ENCODE measurements around the gene HUS1B.

HUS1B gene

DNA sequence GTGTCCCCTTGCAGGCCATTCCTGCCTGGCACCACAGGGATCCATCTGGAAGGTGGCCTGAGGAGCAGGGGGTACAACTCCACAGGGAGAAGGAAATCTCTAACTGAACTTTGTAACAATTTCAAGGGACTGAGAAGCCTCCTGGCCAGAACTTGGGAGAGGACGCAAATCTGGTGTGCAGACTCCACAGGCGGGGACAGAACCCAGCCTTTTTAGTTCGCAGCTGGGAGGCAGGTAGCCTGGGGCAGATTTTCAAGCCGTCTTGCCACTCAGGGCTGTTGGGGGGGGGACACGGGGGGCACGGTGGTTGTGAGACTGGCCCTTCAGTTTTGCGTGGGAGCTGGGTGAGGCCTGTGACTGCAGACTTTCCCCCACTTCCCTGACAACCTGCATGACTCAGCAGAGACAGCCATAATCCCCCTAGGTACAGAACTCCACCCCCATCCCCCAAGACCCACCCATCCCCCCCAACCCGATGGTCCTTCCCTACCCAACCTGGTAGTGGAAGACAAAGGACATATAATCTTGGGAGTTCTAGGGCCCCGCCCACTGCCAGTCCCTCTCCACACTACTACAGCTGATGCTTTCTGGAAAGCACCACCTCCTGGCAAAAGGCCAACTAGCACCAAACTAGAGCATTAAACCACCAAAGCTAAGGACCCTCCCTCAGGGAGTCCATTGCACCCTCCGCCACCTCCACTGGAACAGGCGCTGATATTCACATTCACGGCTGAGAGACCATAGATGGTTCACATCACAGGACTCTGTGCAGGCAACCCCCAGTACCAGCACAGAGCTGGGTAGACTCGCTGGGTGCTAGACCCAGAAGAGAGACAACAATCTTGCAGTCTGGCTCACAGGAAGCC, 3.0 kb upstream of the HUS1B start:
- DNase-seq (ENCODE audit: insufficient read length, low spot score) (no peak), FAIRE-seq (no peak)
- TF ChIP-seq SPI1 (IDR thresholded peaks at IDR 0.05; ENCODE audit: low read depth, low read length), result no peak
- TF ChIP-seq POLR2AphosphoS5 (IDR thresholded peaks at IDR 0.05; ENCODE audit: low read depth, low read length), result no peak
- TF ChIP-seq POU2F2 (IDR thresholded peaks at IDR 0.05; ENCODE audit: low read depth, low read length), result no peak
- TF ChIP-seq POLR2A (IDR thresholded peaks at IDR 0.05; ENCODE audit: low read depth, low read length), result no peak
- TF ChIP-seq TAF1 (IDR thresholded peaks at IDR 0.05; ENCODE audit: low read depth, low read length), result no peak

DNA sequence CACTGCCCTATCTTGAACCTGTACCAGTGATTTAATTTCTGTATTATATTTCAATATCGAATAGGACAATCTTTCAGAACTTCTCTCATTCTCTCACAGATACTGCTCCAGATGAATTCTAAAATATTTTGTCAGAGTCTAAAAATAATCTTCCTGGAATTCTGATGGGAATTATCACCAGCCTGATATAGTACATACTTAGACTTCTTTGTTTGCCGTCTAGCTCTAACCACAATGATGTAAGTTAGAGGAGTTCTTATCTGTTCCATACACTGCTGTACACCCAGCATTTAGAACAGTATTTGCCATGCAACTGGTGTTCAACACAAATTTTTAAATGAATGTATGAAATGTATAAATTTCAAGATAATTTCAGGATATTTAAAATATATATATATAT, 1.3 kb upstream of the HUS1B start:
- FAIRE-seq (no peak), DNase-seq (ENCODE audit: insufficient read length, low spot score) (no peak)
- no peak for TF ChIP-seq TAF1 (IDR thresholded peaks at IDR 0.05; ENCODE audit: low read depth, low read length)
- TF ChIP-seq POU2F2 (IDR thresholded peaks at IDR 0.05; ENCODE audit: low read depth, low read length), result no peak
- TF ChIP-seq PAX5 (IDR thresholded peaks at IDR 0.05; ENCODE audit: insufficient read depth, low read length, severe bottlenecking), result no peak

DNA sequence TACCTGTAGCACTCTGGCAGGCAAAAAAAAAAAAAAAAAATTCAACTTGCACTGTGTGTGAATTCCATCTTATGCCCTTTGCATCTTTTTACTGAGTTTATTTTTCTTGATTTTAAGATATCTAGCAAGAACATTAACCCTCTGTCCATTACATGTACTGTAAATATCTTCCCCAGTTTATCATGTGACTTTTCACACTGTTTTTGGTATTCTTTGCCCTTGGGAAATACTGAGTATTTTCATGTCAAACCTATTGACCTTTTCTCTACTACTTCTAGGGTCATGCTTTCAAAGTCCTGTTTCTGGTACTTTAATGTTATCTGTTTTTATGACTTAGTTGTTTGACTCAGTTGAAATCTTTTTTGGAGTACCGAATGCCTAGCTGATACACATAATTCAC, 843 bp upstream of the HUS1B start:
- TF ChIP-seq SPI1 (IDR thresholded peaks at IDR 0.05; ENCODE audit: low read depth, low read length), result no peak
- TF ChIP-seq POU2F2 (IDR thresholded peaks at IDR 0.05; ENCODE audit: low read depth, low read length), result no peak
- TF ChIP-seq POLR2A (IDR thresholded peaks at IDR 0.05; ENCODE audit: low read depth, low read length), result no peak
- TF ChIP-seq PAX5 (IDR thresholded peaks at IDR 0.05; ENCODE audit: insufficient read depth, low read length, severe bottlenecking), result no peak
- no peak for TF ChIP-seq POLR2AphosphoS5 (IDR thresholded peaks at IDR 0.05; ENCODE audit: low read depth, low read length)
- TF ChIP-seq TAF1 (IDR thresholded peaks at IDR 0.05; ENCODE audit: low read depth, low read length), result no peak

DNA sequence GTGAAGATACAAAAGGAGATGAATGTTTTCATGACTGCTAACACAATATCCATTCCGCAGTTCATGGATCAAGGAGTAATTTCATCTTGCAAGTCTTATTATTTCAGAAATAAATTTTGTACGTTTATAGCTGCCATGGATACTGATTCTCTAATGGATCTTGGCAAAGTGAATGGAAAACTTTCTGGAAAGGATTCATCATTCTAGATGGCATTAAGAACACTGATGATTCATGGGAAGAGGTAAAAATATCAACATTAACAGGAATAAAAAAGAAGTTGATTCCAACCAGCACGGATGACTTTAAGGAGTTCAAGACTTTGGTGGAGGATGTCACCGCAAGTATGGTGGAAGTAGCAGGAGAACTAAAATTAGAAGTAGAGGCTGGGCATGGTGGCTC, 2.8 kb downstream of the HUS1B start:
- no peak for DNase-seq (ENCODE audit: insufficient read length, low spot score)
- no peak for FAIRE-seq
- TF ChIP-seq POU2F2 (IDR thresholded peaks at IDR 0.05; ENCODE audit: low read depth, low read length), result no peak
- TF ChIP-seq POLR2A (IDR thresholded peaks at IDR 0.05; ENCODE audit: low read depth, low read length), result no peak
- TF ChIP-seq SPI1 (IDR thresholded peaks at IDR 0.05; ENCODE audit: low read depth, low read length), result no peak
- no peak for TF ChIP-seq POLR2AphosphoS5 (IDR thresholded peaks at IDR 0.05; ENCODE audit: low read depth, low read length)
- TF ChIP-seq TAF1 (IDR thresholded peaks at IDR 0.05; ENCODE audit: low read depth, low read length), result no peak
- no peak for TF ChIP-seq PAX5 (IDR thresholded peaks at IDR 0.05; ENCODE audit: insufficient read depth, low read length, severe bottlenecking)

More for the DNA sequence above, 843 bp upstream of the HUS1B start:
- no peak for DNase-seq (ENCODE audit: insufficient read length, low spot score)
- FAIRE-seq, result no peak

DNA sequence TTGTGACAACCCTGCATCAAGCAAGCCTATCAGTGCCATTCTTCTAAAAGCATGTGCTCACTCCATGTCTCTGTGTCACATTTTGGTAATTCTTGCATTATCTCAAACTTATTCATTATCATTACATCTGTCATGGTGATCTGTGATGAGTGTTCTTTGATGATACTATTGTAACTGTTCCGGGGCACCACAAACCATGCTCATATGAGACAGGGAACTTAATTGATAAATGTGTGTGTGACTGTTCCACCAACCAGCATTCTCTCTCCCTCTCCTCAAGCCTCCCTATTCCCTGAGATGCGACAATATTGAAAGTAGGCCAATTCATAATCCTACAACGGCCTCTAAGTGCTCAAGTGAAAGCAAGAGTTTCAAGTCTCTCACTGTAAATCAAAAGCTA, 4.0 kb downstream of the HUS1B start:
- FAIRE-seq (no peak), DNase-seq (ENCODE audit: insufficient read length, low spot score) (no peak)
- TF ChIP-seq SPI1 (IDR thresholded peaks at IDR 0.05; ENCODE audit: low read depth, low read length) (no peak), POU2F2 (IDR thresholded peaks at IDR 0.05; ENCODE audit: low read depth, low read length) (no peak), TAF1 (IDR thresholded peaks at IDR 0.05; ENCODE audit: low read depth, low read length) (no peak), PAX5 (IDR thresholded peaks at IDR 0.05; ENCODE audit: insufficient read depth, low read length, severe bottlenecking) (no peak), POLR2AphosphoS5 (IDR thresholded peaks at IDR 0.05; ENCODE audit: low read depth, low read length) (no peak), POLR2A (IDR thresholded peaks at IDR 0.05; ENCODE audit: low read depth, low read length) (no peak)

DNA sequence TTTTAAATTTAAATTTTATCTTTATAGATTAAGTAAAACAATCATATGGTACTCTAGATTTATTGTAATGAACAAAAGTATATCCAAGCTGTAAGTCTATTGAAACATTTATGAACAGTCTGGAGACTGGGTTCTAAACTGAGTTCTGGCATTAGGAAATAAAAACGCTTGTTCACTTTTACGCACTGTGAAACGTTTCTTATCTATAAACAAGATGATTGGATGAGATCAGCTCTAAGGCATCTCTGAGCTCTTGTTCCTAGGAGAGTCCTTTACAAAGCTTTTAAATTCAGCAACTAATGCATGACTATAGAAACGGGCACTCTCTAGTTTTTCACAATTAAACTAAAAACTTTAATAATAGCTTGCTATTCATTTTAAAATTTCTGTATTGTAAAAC, 6.8 kb downstream of the HUS1B start:
- TF ChIP-seq POLR2AphosphoS5 (IDR thresholded peaks at IDR 0.05; ENCODE audit: low read depth, low read length), result no peak
- TF ChIP-seq TAF1 (IDR thresholded peaks at IDR 0.05; ENCODE audit: low read depth, low read length), result no peak
- TF ChIP-seq POLR2A (IDR thresholded peaks at IDR 0.05; ENCODE audit: low read depth, low read length), result no peak
- TF ChIP-seq PAX5 (IDR thresholded peaks at IDR 0.05; ENCODE audit: insufficient read depth, low read length, severe bottlenecking), result no peak
- TF ChIP-seq SPI1 (IDR thresholded peaks at IDR 0.05; ENCODE audit: low read depth, low read length), result no peak
- no peak for TF ChIP-seq POU2F2 (IDR thresholded peaks at IDR 0.05; ENCODE audit: low read depth, low read length)
- no peak for DNase-seq (ENCODE audit: insufficient read length, low spot score)
- no peak for FAIRE-seq

DNA sequence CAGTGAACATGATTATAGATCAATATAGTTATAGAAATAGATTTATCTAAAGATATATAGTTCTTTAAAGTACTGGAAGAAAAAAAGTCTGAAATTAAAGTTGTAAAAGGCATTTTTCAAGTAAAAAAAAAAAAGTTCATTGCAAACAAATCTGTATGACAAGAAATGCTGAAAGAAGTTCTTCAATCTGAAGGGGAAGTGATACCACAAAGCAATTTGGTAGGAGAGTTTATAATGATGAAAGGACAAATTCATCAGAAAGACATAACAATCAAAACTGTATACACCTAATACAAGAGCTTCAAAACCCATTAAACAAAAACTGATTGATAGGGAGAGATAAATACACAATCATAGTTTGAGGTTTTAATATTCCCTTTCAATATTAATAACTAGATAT, 14.1 kb downstream of the HUS1B start:
- DNase-seq (ENCODE audit: insufficient read length, low spot score) (no peak), FAIRE-seq (no peak)
- no peak for TF ChIP-seq POU2F2 (IDR thresholded peaks at IDR 0.05; ENCODE audit: low read depth, low read length)
- TF ChIP-seq SPI1 (IDR thresholded peaks at IDR 0.05; ENCODE audit: low read depth, low read length), result peak; percentile 72

DNA sequence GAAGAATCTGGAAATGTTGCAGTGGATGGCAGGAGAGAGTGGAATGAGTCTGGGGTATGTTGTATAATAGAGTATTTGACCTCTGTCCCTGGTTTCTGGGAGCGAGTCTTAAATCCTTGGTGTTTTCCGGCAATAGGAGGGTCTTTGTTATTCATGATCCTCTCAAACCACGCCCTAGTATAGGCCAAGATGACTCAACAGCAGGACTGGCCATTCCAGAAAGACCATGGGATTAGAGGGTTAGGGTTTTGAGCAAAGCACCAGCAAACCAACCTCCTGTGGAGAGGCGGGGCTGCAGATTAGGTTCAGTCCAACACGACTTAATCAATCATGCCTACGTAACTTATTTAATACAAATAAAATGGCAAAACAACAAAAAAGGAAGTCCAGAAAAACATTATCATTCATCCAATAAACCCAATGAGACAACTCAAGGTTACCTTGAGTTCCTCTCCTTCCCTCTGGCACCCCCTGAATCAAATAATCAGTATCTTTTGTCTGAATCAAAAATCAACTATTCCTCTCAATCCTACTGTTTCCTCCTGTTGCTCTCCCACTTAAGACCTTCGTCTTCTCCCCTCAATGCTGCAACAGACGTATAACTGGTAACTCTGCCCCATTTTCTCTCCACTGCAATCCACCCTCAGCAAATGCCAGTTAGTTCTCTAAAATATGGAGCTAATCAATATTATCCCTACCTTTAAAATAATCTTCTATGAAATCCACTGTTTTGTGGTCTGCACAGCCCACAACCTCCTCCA, 15.5 kb downstream of the HUS1B start:
- TF ChIP-seq TAF1 (IDR thresholded peaks at IDR 0.05; ENCODE audit: low read depth, low read length), result no peak
- no peak for TF ChIP-seq SPI1 (IDR thresholded peaks at IDR 0.05; ENCODE audit: low read depth, low read length)
- TF ChIP-seq PAX5 (IDR thresholded peaks at IDR 0.05; ENCODE audit: insufficient read depth, low read length, severe bottlenecking), result no peak
- TF ChIP-seq POLR2A (IDR thresholded peaks at IDR 0.05; ENCODE audit: low read depth, low read length), result no peak
- no peak for TF ChIP-seq POLR2AphosphoS5 (IDR thresholded peaks at IDR 0.05; ENCODE audit: low read depth, low read length)
- TF ChIP-seq POU2F2 (IDR thresholded peaks at IDR 0.05; ENCODE audit: low read depth, low read length), result no peak
- no peak for DNase-seq (ENCODE audit: insufficient read length, low spot score)
- no peak for FAIRE-seq

DNA sequence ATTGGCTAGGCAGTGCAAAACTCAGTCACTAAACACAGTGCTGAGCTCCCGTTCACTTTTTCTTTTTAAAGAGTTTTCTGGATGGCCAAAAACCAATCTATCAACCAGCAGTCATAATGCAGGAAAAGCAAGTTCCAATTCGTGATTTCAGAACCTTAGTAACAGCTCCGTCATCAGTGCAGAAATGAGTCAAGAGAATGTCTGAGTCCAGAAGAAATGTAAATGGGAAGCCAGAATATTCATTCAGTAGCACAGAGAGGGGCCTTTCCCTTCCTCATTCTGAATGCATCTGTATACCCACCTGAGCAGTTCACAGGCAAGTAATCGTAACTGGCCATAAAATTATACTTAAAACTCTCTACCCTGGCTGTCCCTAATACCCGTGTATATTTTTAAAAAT, 20.4 kb downstream of the HUS1B start:
- DNase-seq (ENCODE audit: insufficient read length, low spot score), result no peak
- TF ChIP-seq POU2F2 (IDR thresholded peaks at IDR 0.05; ENCODE audit: low read depth, low read length) (peak; percentile 94), PAX5 (IDR thresholded peaks at IDR 0.05; ENCODE audit: insufficient read depth, low read length, severe bottlenecking) (no peak), SPI1 (IDR thresholded peaks at IDR 0.05; ENCODE audit: low read depth, low read length) (peak; percentile 71), POLR2A (IDR thresholded peaks at IDR 0.05; ENCODE audit: low read depth, low read length) (no peak), TAF1 (IDR thresholded peaks at IDR 0.05; ENCODE audit: low read depth, low read length) (no peak)
- FAIRE-seq, result peak; percentile 76

Data from GM12891 (cell line).